Kidney (tissue), 14 donors: Measurements from ENCODE around the gene USP2. TPM values are rescaled to one million over a fixed set of nuclear protein-coding genes. Genes with fewer than 3 reads are reported as not detected.

Experiments
- DNase-seq, 5 donors: peaks; one replicate each; pipeline ENCODE4 v3.0.0-alpha.2; 2013 to 2020
- FAIRE-seq: peaks from 2 replicates; lab custom pipeline; 2012; peaks lifted over from hg19 to GRCh38; lab: Jason Lieb, UNC
- H3K27ac ChIP-seq, 2 donors: one replicate each; pipeline ENCODE4 v1.7.0; 2013; ENCODE audit warnings: low read depth in 2 of 2, low read length in 2 of 2, inconsistent platforms in 1 of 2
- H3K27me3 ChIP-seq: one replicate; pipeline ENCODE4 v1.7.1; 2013; ENCODE audit warnings: low read length, inconsistent platforms; ENCODE audit not compliant: control insufficient read depth, insufficient read depth
- H3K36me3 ChIP-seq, 3 donors: one replicate each; pipeline versions ENCODE4 v1.7.0 to v1.7.1; 2013; ENCODE audit warnings: low read length in 3 of 3, control low read depth in 1 of 3, inconsistent platforms in 1 of 3; ENCODE audit not compliant: insufficient read depth in 3 of 3, control insufficient read depth in 2 of 3
- H3K4me1 ChIP-seq, 3 donors: one replicate each; pipeline versions ENCODE4 v1.7.0 to v1.7.1; 2013; ENCODE audit warnings: low read length in 3 of 3, inconsistent platforms in 1 of 3, low read depth in 1 of 3; ENCODE audit not compliant: control insufficient read depth in 2 of 3, insufficient read depth in 2 of 3
- H3K4me3 ChIP-seq, 3 donors: one replicate each; pipeline versions ENCODE4 v1.7.0 to v1.8.1; 2013; ENCODE audit warnings: low read length in 3 of 3, control low read depth in 1 of 3, inconsistent platforms in 1 of 3
- H3K9ac ChIP-seq, 3 donors: one replicate each; pipeline versions ENCODE4 v1.7.0 to v1.7.1; 2013; ENCODE audit warnings: low read length in 3 of 3, control low read depth in 1 of 3, inconsistent platforms in 1 of 3
- H3K9me3 ChIP-seq, 3 donors: one replicate each; pipeline versions ENCODE4 v1.7.0 to v1.7.1; 2013; ENCODE audit warnings: low read length in 3 of 3, control low read depth in 1 of 3, inconsistent platforms in 1 of 3; ENCODE audit not compliant: control insufficient read depth in 2 of 3, insufficient read depth in 1 of 3
- intact Hi-C: fragments of 100-400 bp; cut with DNase I; formaldehyde crosslinking; loops from one replicate; pipeline ENCODE4 v1.11.1; 2022
- polyA plus RNA-seq: library from polyadenylated mRNA; stranded (reverse); fragments of 350-450 nt; fragmentation: Illumina TruSeq; extraction: RNeasy Lipid Tissue Mini Kit (QIAGEN cat#74804); gene quantifications from one replicate; pipeline ENCODE4 v1.2.3, GENCODE V29; 2014; ENCODE audit warnings: low read depth, low replicate concordance; ENCODE audit not compliant: insufficient read depth
- total RNA-seq: library from RNA; stranded (reverse); fragmentation: NEBNext Ultra II Directional; extraction: Animal tissue kit (Norgen Biotek cat#: 25700); gene quantifications from one replicate; pipeline ENCODE4 v1.2.1, GENCODE V29; 2021
- TF ChIP-seq, protein P1 (sequence below): IDR thresholded peaks from 3 replicates; pipeline ENCODE4 v1.5.1; 2012; ENCODE audit warnings: mild to moderate bottlenecking, moderate library complexity, borderline replicate concordance; ENCODE audit not compliant: insufficient read depth; ENCODE audit errors: extremely low read depth
- donor health status: control.
- donor health status: control.
- donor health status: control.
- donor health status: control.
- donor health status: control.
- donor health status: DM: yes; HTN: yes; CAD: no.
- donor health status: Normal renal cell carcinoma (clear cell type).

USP2 gene
- total and polyA plus RNA-seq, 2 donors from 2014 or later, result 30.4 to 57.6 TPM

DNA sequence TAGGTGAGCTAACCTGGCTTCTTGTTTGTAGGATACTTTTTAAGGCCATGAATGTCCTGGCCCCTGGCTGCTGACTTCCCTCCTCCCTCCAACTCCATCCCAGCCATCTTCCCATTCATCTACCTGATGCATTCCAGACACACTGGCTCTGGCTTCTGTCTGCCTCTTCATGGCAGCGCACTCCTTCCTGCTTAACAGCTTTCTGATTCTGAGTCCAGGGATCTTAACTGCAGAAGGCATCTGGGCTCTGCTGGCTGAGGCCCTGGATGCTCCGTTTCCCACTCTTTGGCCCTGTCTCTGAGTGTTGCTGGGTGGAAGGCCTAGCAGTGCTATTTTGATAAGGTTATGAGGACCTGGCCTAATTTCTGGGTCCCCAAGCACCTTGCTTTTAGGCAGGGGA is 43.3 kb upstream of the USP2 start:
- Histone ChIP-seq H3K27ac (no peak overlapping the region), H3K27me3 (no peaks in the 10 kb centered on the region), H3K4me3 (no peak overlapping the region), H3K9me3 (no peaks in the 10 kb centered on the region), H3K36me3 (no peaks in the 10 kb centered on the region), H3K4me1 (peaks cover 2 to 23% (median 19%) of the 10 kb centered on the region in 3 donors), H3K9ac (no peak overlapping the region)
- FAIRE-seq (no peak), DNase-seq (no peak)
- TF ChIP-seq, protein P1, sequence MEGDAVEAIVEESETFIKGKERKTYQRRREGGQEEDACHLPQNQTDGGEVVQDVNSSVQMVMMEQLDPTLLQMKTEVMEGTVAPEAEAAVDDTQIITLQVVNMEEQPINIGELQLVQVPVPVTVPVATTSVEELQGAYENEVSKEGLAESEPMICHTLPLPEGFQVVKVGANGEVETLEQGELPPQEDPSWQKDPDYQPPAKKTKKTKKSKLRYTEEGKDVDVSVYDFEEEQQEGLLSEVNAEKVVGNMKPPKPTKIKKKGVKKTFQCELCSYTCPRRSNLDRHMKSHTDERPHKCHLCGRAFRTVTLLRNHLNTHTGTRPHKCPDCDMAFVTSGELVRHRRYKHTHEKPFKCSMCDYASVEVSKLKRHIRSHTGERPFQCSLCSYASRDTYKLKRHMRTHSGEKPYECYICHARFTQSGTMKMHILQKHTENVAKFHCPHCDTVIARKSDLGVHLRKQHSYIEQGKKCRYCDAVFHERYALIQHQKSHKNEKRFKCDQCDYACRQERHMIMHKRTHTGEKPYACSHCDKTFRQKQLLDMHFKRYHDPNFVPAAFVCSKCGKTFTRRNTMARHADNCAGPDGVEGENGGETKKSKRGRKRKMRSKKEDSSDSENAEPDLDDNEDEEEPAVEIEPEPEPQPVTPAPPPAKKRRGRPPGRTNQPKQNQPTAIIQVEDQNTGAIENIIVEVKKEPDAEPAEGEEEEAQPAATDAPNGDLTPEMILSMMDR, result no peak
- intact Hi-C loops, result no loop called here

DNA sequence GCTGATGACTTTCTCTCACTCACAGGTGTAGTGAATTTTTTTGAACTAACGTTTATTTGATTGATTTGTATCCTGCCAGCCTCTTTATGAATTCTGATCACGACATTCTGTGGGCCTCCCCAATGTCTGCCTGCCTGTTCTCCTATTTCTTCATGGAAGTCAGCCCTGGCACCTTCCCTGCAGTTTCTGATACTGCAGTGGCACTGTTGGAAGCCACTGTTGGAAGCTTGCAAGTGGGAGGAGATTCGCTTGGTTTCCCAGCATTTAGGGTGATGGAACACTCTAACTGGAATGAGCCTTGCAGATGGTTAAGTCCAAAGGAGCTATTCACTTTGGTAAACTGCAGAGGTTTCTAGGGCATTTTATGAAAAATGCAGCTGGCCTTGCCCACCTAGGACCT is 42.8 kb upstream of the USP2 start:
- H3K27ac ChIP-seq, result no peak overlapping the region
- no peak for FAIRE-seq
- intact Hi-C loops, result no loop called here
- no peaks in the 10 kb centered on the region for H3K36me3 ChIP-seq
- TF ChIP-seq, protein P1, result no peak
- no peak for DNase-seq
- no peaks in the 10 kb centered on the region for H3K9me3 ChIP-seq
- H3K4me3 ChIP-seq, result no peak overlapping the region
- peaks cover 3 to 27% (median 24%) of the 10 kb centered on the region in 3 donors for H3K4me1 ChIP-seq
- H3K9ac ChIP-seq, result no peak overlapping the region
- no peaks in the 10 kb centered on the region for H3K27me3 ChIP-seq

GRCh38 chr11:119423509-119424254 is 42.2 kb upstream of the USP2 start:
- no peaks in the 10 kb centered on the region for H3K27me3 ChIP-seq
- H3K9ac ChIP-seq, result no peak overlapping the region
- H3K36me3 ChIP-seq, result no peaks in the 10 kb centered on the region
- TF ChIP-seq, protein P1, result no peak
- no peak overlapping the region for H3K27ac ChIP-seq
- intact Hi-C loops, result no loop called here
- peaks cover 3 to 30% (median 25%) of the 10 kb centered on the region in 3 donors for H3K4me1 ChIP-seq
- H3K4me3 ChIP-seq, result peak overlapping the region in 1 of 3 donors; percentile 62
- DNase-seq (no peak), FAIRE-seq (no peak)
- H3K9me3 ChIP-seq, result no peaks in the 10 kb centered on the region
